GM12872 (cell line): Measurements from ENCODE around the gene SMTNL1.

ENCODE experiments used
- CTCF ChIP-seq: IDR thresholded peaks from 3 replicates; pipeline ENCODE4 v1.5.1; 2011; ENCODE audit warnings: low read depth, mild to moderate bottlenecking, low read length, moderate library complexity; ENCODE audit not compliant: insufficient read depth

SMTNL1 gene

GRCh38 chr11:57566905-57567514 is 29.6 kb downstream of the SMTNL1 start:
- TF ChIP-seq CTCF: no peak

GRCh38 chr11:57567515-57568329 is 30.3 kb downstream of the SMTNL1 start, which contains the start of gene UBE2L6:
TSS of gene UBE2L6 (minus strand) at chr11:57567672. CDS start at chr11:57567611, 61 bp downstream.
- peak; percentile 38; the same call in 1 of the 3 replicates for TF ChIP-seq CTCF

- TF ChIP-seq CTCF: peak; percentile 95
Measured at GRCh38 chr11:57568330-57568766, 31.0 kb downstream of the SMTNL1 start.

GRCh38 chr11:57571606-57572005 is 34.2 kb downstream of the SMTNL1 start:
- no peak for TF ChIP-seq CTCF

GRCh38 chr11:57574061-57574460 is 36.7 kb downstream of the SMTNL1 start:
- TF ChIP-seq CTCF: no peak

- no peak for TF ChIP-seq CTCF
Measured at GRCh38 chr11:57584341-57584740, 46.9 kb downstream of the SMTNL1 start.

GRCh38 chr11:57585301-57585700 is 47.9 kb downstream of the SMTNL1 start:
- TF ChIP-seq CTCF: no peak
